Putamen (tissue), 1 donor: ENCODE measurements around the gene SH3GLB1.
A peak's percentile ranks its signal among the peaks of the same experiment; 100 is the strongest.

Source experiments
- DNase-seq: peaks from one replicate; pipeline ENCODE4 v3.0.0-alpha.2; 2016; ENCODE audit warnings: low spot score

Gene SH3GLB1

GRCh38 chr1:86774305-86775295, 70.2 kb downstream of the SH3GLB1 start:
- DNase-seq = peak; percentile 84

DNA sequence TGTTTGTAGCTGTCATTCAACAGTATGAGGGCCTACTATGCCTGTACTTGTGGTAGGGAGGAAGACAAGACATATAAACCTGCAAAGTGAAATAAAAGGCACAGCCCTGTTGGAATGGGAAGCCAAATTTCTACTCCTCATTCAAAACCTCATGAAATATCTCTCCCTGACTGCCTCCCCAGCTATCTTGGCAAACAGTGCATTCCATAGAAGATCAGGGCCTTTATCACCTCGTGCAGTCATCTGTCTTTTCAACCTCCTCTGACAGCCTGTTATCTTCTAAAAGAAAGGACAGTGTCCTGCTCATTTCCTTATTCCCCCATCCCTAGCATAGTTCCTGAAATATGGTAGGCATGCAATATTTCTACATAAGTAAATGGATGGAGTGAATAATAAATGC, 71.0 kb downstream of the SH3GLB1 start:
- DNase-seq = no peak

GRCh38 chr1:86776108-86776507, 71.7 kb downstream of the SH3GLB1 start:
- no peak for DNase-seq

DNA sequence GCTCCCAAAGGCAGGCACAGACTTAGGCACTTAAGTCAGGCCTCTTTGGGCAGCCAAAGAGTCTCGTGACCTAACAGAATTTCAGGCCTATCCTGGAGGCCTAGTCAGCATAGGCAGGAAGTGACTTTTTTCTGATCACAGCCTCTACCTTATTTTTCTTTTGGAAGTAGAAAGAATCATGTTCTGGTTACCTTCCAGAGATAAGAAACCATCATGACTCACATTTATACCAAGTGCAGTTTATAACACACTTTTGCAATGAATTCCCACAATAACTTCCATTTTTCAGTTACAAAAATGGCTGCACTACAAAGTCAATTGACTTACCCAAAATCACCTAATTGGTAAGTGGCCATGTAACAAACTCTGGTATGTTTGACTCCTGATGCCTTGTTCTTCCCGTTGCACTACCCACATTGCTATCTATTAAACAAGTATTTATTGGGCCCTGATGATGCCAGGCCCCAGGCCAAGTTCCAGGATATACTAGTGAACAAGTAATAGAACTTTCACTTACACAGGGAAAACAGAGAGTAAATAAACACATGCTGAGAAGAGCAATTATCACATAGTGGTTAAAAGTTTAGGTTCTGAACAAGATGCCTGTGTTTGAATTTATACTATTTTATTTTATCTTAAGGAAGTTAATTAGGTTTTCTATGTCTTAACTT, 74.3 kb downstream of the SH3GLB1 start:
- no peak for DNase-seq

- DNase-seq = peak; percentile 62
Measured at GRCh38 chr1:86779308-86780191, 75.2 kb downstream of the SH3GLB1 start.

GRCh38 chr1:86782482-86782881, 78.1 kb downstream of the SH3GLB1 start:
- no peak for DNase-seq

GRCh38 chr1:86787621-86788020, 83.2 kb downstream of the SH3GLB1 start:
- no peak for DNase-seq

DNA sequence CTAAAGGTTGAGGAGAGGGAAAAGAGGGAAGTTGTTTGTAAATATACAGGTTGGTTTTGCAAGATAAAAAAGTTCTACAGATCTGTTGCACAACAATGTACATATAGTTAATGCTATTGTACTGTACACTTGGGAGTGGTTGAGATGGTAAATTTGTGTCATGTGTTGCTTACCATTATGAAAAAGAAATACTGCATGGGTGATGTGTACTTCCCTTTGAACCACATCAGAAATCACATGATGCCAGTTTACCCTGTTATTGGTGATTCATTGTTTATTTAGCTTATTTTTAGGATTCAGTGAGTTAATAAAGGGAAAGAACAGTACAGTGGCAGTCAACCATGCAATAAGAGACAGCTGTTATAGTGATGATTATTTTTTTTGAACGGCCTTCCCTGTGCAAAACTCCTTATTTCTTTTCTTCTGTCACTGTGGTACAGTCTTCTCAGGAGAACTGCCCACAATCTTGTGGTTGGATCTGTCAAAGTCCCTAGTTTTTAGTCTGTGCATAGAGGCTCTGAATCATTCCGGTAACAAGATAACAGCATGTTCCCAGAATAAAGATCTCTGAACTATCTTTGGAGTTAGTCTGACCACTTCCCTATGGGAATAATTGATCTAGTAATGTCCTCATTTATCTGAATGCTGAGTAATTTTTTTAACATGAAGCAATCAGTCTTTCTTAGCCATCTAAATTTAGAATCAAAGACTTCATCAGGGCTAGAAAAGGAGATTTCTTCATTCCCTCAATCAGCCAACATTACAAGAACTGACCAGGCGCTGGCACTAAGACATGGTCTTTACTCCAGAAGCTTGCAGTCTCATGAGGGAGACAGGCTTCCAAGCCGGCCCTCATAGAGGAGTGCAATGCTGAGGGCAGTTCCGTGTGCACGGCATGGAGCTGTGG, 84.2 kb downstream of the SH3GLB1 start:
- DNase-seq = no peak

- DNase-seq = no peak
Measured at GRCh38 chr1:86795316-86795715, 90.9 kb downstream of the SH3GLB1 start.
